ENCODE measurements around the gene KRTAP6-3. TPM values are rescaled to one million over a fixed set of nuclear protein-coding genes. Genes with fewer than 3 reads are reported as not detected.

Gene KRTAP6-3
- total RNA-seq, 4 donors from 2014 or later: not detected

GRCh38 chr21:30563630-30564029 lies 28.6 kb upstream of the KRTAP6-3 start:
- Histone ChIP-seq H3K4me3 (no peak overlapping the region), H3K36me3 (no peaks in the 10 kb centered on the region), H3K27me3 (no peaks in the 10 kb centered on the region), H3K9me3 (no peaks in the 10 kb centered on the region), H3K27ac (no peak overlapping the region), H3K4me1 (no peaks in the 10 kb centered on the region)
- TF ChIP-seq CTCF (IDR thresholded peaks at IDR 0.05) (no peak), EP300 (IDR thresholded peaks at IDR 0.05) (no peak), POLR2A (IDR thresholded peaks at IDR 0.05) (no peak), POLR2AphosphoS5 (IDR thresholded peaks at IDR 0.05) (no peak)
- whole genome bisulfite sequencing, 2 donors (ENCODE audit: low coverage in 1 of 2): 63 to 83% methylated on average over 2 of the region's 2 CpGs
- ATAC-seq: no peak

GRCh38 chr21:30567617-30568016 lies 24.6 kb upstream of the KRTAP6-3 start:
- no peak overlapping the region for H3K27ac ChIP-seq
- no peak overlapping the region for H3K4me3 ChIP-seq
- TF ChIP-seq CTCF (IDR thresholded peaks at IDR 0.05): no peak
- no peak for TF ChIP-seq POLR2AphosphoS5 (IDR thresholded peaks at IDR 0.05)
- no peak for TF ChIP-seq EP300 (IDR thresholded peaks at IDR 0.05)
- TF ChIP-seq POLR2A (IDR thresholded peaks at IDR 0.05): no peak
- H3K9me3 ChIP-seq: no peaks in the 10 kb centered on the region
- ATAC-seq: no peak
- no peaks in the 10 kb centered on the region for H3K4me1 ChIP-seq
- no peaks in the 10 kb centered on the region for H3K27me3 ChIP-seq
- H3K36me3 ChIP-seq: no peaks in the 10 kb centered on the region

- Histone ChIP-seq H3K36me3 (no peaks in the 10 kb centered on the region), H3K9me3 (no peaks in the 10 kb centered on the region), H3K4me1 (no peaks in the 10 kb centered on the region), H3K27me3 (no peaks in the 10 kb centered on the region), H3K27ac (no peak overlapping the region), H3K4me3 (no peak overlapping the region)
- no peak for ATAC-seq
- TF ChIP-seq POLR2AphosphoS5 (IDR thresholded peaks at IDR 0.05) (no peak), POLR2A (IDR thresholded peaks at IDR 0.05) (no peak), CTCF (IDR thresholded peaks at IDR 0.05) (no peak), EP300 (IDR thresholded peaks at IDR 0.05) (no peak)
Observed at GRCh38 chr21:30577766-30578165, 14.5 kb upstream of the KRTAP6-3 start.

GRCh38 chr21:30579346-30579745 lies 12.9 kb upstream of the KRTAP6-3 start:
- Histone ChIP-seq H3K4me3 (no peak overlapping the region), H3K4me1 (no peaks in the 10 kb centered on the region), H3K27ac (no peak overlapping the region), H3K27me3 (no peaks in the 10 kb centered on the region), H3K9me3 (no peaks in the 10 kb centered on the region), H3K36me3 (no peaks in the 10 kb centered on the region)
- ATAC-seq: no peak
- WGBS, 2 donors (ENCODE audit: low coverage in 1 of 2): 15 to 33% methylated on average over 1 of the region's 1 CpG
- no peak for TF ChIP-seq POLR2A (IDR thresholded peaks at IDR 0.05)
- no peak for TF ChIP-seq CTCF (IDR thresholded peaks at IDR 0.05)
- TF ChIP-seq POLR2AphosphoS5 (IDR thresholded peaks at IDR 0.05): no peak
- no peak for TF ChIP-seq EP300 (IDR thresholded peaks at IDR 0.05)

GRCh38 chr21:30580132-30580531 lies 12.1 kb upstream of the KRTAP6-3 start:
- Histone ChIP-seq H3K9me3 (no peaks in the 10 kb centered on the region), H3K27ac (no peak overlapping the region), H3K27me3 (no peaks in the 10 kb centered on the region), H3K4me1 (no peaks in the 10 kb centered on the region), H3K4me3 (no peak overlapping the region), H3K36me3 (no peaks in the 10 kb centered on the region)
- WGBS, 2 donors (ENCODE audit: low coverage in 1 of 2): 50 to 71% methylated on average over 3 of the region's 3 CpGs
- TF ChIP-seq POLR2A (IDR thresholded peaks at IDR 0.05) (no peak), EP300 (IDR thresholded peaks at IDR 0.05) (no peak), POLR2AphosphoS5 (IDR thresholded peaks at IDR 0.05) (no peak), CTCF (IDR thresholded peaks at IDR 0.05) (no peak)
- ATAC-seq: no peak

All from gastroesophageal sphincter (tissue), 4 donors.